T-helper 2 cell treated with Interferon-gamma antibody and Interleukin-4, amounts not matched to agents 5 μg/mL and 100 μg/mL, for 36 hours (primary cell): ENCODE measurements around the gene CFAP410.
"Not testable (repeated sequence)": the region's sequence is repeated elsewhere in the genome, so short reads cannot be mapped to it uniquely, and the experiment has no call there.

Experiments used
- DNase-seq: peaks from one replicate; pipeline ENCODE4 v3.0.0; 2021; ENCODE audit warnings: low spot score
- H3K27ac Mint-ChIP-seq: one replicate; pipeline ENCODE4 v1.8.0; 2021; ENCODE audit warnings: mild to moderate bottlenecking, mixed read lengths
- H3K27me3 Mint-ChIP-seq: one replicate; pipeline ENCODE4 v1.8.0; 2021; ENCODE audit warnings: low read depth, mixed read lengths
- H3K36me3 Mint-ChIP-seq: one replicate; pipeline ENCODE4 v1.8.0; 2021; ENCODE audit warnings: low read depth, mixed read lengths
- H3K4me1 Mint-ChIP-seq: one replicate; pipeline ENCODE4 v1.8.0; 2021; ENCODE audit warnings: low read depth, mixed read lengths
- H3K4me3 Mint-ChIP-seq: one replicate; pipeline ENCODE4 v1.8.0; 2022; ENCODE audit warnings: mild to moderate bottlenecking, moderate library complexity, mixed read lengths
- H3K9me3 Mint-ChIP-seq: one replicate; pipeline ENCODE4 v1.8.0; 2021; ENCODE audit warnings: mixed read lengths

The CFAP410 gene

GRCh38 chr21:44350773-44351481 is 11.7 kb upstream of the CFAP410 start:
- no peak overlapping the region for H3K27ac Mint-ChIP-seq
- peaks cover 12% of the 10 kb centered on the region for H3K36me3 Mint-ChIP-seq
- no peak for DNase-seq
- H3K9me3 Mint-ChIP-seq = no peaks in the 10 kb centered on the region
- H3K4me1 Mint-ChIP-seq = peaks cover 32% of the 10 kb centered on the region
- peaks cover 26% of the 10 kb centered on the region for H3K27me3 Mint-ChIP-seq
- H3K4me3 Mint-ChIP-seq = no peak overlapping the region

- peaks cover 26% of the 10 kb centered on the region for H3K4me1 Mint-ChIP-seq
- H3K27me3 Mint-ChIP-seq = peaks cover 26% of the 10 kb centered on the region
- DNase-seq = no peak
- H3K4me3 Mint-ChIP-seq = no peak overlapping the region
- H3K36me3 Mint-ChIP-seq = peaks cover 6% of the 10 kb centered on the region
- H3K9me3 Mint-ChIP-seq = no peaks in the 10 kb centered on the region
- H3K27ac Mint-ChIP-seq = no peak overlapping the region
These were observed 10.9 kb upstream of the CFAP410 start for GRCh38 chr21:44349847-44350772.

GRCh38 chr21:44349416-44349846 is 10.2 kb upstream of the CFAP410 start:
- peaks cover 24% of the 10 kb centered on the region for H3K4me1 Mint-ChIP-seq
- H3K36me3 Mint-ChIP-seq = peaks cover 3% of the 10 kb centered on the region
- no peak for DNase-seq
- no peaks in the 10 kb centered on the region for H3K9me3 Mint-ChIP-seq
- H3K27me3 Mint-ChIP-seq = peaks cover 26% of the 10 kb centered on the region
- no peak overlapping the region for H3K27ac Mint-ChIP-seq
- no peak overlapping the region for H3K4me3 Mint-ChIP-seq

GRCh38 chr21:44348861-44349260 is 9.7 kb upstream of the CFAP410 start:
- Mint-ChIP-seq H3K9me3 (no peaks in the 10 kb centered on the region), H3K36me3 (no peaks in the 10 kb centered on the region), H3K4me1 (peaks cover 19% of the 10 kb centered on the region), H3K27me3 (peaks cover 26% of the 10 kb centered on the region), H3K4me3 (no peak overlapping the region), H3K27ac (no peak overlapping the region)
- no peak for DNase-seq

GRCh38 chr21:44347911-44348451 is 8.8 kb upstream of the CFAP410 start:
- H3K27me3 Mint-ChIP-seq = peaks cover 27% of the 10 kb centered on the region
- H3K27ac Mint-ChIP-seq = no peak overlapping the region
- no peak for DNase-seq
- H3K4me1 Mint-ChIP-seq = peaks cover 10% of the 10 kb centered on the region
- H3K4me3 Mint-ChIP-seq = no peak overlapping the region
- no peaks in the 10 kb centered on the region for H3K36me3 Mint-ChIP-seq
- H3K9me3 Mint-ChIP-seq = no peaks in the 10 kb centered on the region

- H3K4me1 Mint-ChIP-seq = peaks cover 4% of the 10 kb centered on the region
- no peak overlapping the region for H3K27ac Mint-ChIP-seq
- no peaks in the 10 kb centered on the region for H3K9me3 Mint-ChIP-seq
- peaks cover 21% of the 10 kb centered on the region for H3K27me3 Mint-ChIP-seq
- DNase-seq = no peak
- no peak overlapping the region for H3K4me3 Mint-ChIP-seq
- no peaks in the 10 kb centered on the region for H3K36me3 Mint-ChIP-seq
These were observed 6.3 kb upstream of the CFAP410 start for GRCh38 chr21:44345495-44345894.

DNA sequence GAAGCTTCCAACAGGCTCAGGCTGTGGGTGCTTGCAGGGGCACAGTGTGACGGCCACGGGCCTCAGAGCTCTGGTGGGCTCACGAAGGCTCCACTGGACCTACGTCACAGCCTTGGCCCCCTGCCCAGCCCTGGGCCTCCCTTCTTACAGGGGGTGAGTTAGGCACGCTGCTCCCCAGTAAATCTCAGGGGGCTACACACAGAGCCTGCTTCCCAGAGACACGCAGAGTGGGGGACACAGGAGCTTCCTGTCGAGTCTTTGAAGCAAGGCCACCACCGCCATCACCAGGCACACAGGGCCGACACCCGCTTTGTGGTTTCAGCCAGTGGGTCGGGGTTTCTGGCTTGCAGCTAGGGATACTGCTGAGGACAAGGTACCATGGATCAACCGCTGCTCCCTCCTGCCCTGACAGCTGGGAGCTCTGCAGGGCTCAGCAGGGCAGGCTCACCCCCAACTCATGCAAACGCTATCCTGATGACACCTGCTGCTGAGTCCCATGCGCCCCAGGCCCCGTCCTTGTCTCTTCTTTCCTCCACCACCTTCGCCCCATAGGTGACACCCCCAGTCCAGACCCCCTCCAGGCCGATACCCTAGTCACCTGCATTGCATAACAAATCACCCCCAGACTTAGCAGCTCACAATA is 5.5 kb upstream of the CFAP410 start:
- no peak for DNase-seq
- no peak overlapping the region for H3K27ac Mint-ChIP-seq
- peaks cover 21% of the 10 kb centered on the region for H3K27me3 Mint-ChIP-seq
- H3K9me3 Mint-ChIP-seq = no peaks in the 10 kb centered on the region
- H3K4me3 Mint-ChIP-seq = no peak overlapping the region
- no peaks in the 10 kb centered on the region for H3K36me3 Mint-ChIP-seq
- peaks cover 8% of the 10 kb centered on the region for H3K4me1 Mint-ChIP-seq

DNA sequence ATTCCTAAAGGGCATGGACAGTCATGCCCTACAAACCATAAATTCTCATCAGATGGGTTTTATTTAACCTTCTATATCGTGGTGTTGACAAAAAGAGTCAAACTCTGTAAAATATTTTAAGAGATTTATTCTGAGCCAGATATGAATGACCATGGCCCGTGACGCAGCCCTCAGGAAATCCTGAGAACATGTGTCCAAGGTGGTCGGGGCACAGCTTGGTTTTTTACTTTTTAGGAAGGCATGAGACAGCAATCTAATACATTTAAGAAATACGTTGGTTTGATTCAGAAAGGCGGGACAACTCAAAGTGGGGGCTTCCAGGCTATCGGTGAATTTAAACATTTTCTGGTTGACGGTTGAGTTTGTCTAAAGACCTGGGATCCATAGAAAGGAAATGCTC is 3.8 kb upstream of the CFAP410 start:
- H3K27me3 Mint-ChIP-seq = peaks cover 11% of the 10 kb centered on the region
- not testable (repeated sequence) for H3K4me3 Mint-ChIP-seq, H3K27ac Mint-ChIP-seq, DNase-seq, H3K9me3 Mint-ChIP-seq, H3K36me3 Mint-ChIP-seq
- H3K4me1 Mint-ChIP-seq = peaks cover 13% of the 10 kb centered on the region

DNA sequence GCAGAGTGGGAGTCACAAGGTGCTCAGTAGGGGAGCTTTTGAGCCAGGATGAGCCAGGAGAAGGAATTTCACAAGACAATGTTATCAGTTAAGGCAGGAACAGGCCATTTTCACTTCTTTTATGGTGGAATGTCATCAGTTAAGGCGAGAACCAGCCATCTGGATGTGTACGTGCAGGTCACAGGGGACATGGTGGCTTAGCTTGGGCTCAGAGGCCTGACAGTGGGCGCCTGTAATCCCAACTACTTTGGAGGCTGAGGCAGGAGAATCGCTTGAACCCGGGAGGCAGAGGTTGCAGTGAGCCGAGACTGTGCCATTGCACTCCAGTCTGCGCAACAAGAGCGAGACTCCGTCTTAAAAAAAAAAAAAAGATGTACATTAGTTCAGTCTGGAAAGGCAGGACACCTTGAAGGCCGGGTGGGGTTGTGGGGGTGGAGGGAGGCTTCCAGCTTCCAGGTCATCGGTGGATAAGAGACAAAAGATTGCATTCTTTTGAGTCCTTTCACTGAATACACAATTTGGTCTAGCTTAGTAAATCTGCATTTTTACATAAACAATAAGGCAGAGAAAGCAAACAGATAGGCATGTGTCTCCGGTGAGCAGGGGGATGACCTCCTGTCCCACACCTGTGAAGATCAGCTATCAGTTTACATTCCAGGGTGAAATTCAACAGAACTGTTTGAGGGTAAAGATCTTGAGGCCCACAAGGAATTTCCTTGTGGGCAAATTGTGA is 2.7 kb upstream of the CFAP410 start:
- DNase-seq, H3K4me3 Mint-ChIP-seq, H3K36me3 Mint-ChIP-seq, H3K27ac Mint-ChIP-seq, H3K9me3 Mint-ChIP-seq, H3K27me3 Mint-ChIP-seq: not testable (repeated sequence)
- H3K4me1 Mint-ChIP-seq = peaks cover 19% of the 10 kb centered on the region

DNA sequence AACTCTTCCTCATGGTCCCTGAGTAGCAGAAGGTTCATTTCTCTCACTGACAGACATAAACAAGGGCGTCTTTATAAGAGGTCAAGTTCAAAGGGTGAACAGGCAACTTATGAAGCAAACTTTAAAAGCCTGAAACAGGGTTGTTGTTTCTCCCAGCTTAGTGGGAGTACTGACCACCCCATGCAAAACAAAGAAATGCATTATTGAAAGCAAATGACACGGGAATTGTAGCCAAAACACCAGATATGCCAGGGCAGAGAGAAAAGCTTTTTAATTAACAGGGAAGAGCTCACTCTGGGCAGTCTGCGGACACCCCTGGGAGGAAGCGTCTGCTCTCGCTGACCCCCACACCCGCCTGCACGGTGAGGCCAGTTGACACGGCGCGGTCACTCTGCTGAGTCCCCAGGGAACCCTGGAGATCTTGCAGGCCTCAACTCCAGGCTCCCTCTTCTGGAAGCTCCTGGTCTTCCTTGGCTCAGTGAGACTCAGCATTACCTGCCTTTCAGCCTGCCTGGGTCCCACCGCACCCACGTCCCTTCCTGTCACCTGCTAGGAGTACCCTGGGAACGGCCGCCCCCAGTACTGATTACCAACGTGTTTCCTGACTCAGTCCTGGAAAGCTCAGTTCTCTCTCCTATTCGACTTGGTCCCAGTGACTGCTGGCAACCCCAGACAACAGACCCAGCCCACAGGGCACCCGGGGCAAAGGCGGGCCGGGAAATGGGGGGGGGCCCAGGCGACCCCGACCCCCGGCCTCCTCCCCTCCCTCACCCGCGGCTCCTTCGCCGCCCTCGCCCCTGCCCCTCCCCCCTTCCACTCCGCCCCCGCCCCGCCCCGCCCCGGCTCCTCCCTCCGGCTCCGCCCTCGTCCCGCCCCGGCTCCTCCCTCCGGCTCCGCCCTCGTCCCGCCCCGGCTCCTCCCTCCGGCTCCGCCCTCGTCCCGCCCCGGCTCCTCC is 972 bp downstream of the CFAP410 start:
- Mint-ChIP-seq H3K27ac (peak overlapping the region; percentile 73), H3K27me3 (peaks cover 3% of the 10 kb centered on the region), H3K4me3 (peak overlapping the region; percentile 57), H3K9me3 (no peaks in the 10 kb centered on the region), H3K4me1 (peaks cover 17% of the 10 kb centered on the region), H3K36me3 (peaks cover 9% of the 10 kb centered on the region)
- peak; percentile 25 for DNase-seq

DNA sequence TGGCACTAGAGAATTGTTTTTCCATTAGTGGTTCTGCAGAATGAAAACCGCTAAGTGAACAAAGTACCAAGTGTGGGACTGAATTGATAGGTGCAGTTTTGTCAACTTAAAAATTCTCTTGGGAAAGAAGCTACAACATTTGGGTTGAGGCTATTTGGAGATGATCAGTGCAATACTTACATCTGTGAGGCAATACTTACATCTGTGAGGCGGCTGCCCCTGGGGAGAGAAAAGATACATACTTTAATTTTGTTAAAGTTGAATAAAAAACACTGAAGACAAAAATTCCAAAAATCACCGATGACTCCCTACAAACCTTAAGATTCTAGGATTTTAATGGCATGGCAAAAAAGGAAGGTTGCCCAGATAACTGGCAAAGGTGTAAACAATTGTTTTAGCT is 1.7 kb downstream of the CFAP410 start:
- H3K4me3 Mint-ChIP-seq = peak overlapping the region; percentile 57
- peaks cover 17% of the 10 kb centered on the region for H3K4me1 Mint-ChIP-seq
- DNase-seq = no peak
- peak overlapping the region; percentile 73 for H3K27ac Mint-ChIP-seq
- no peaks in the 10 kb centered on the region for H3K27me3 Mint-ChIP-seq
- H3K9me3 Mint-ChIP-seq = no peaks in the 10 kb centered on the region
- peaks cover 9% of the 10 kb centered on the region for H3K36me3 Mint-ChIP-seq

DNA sequence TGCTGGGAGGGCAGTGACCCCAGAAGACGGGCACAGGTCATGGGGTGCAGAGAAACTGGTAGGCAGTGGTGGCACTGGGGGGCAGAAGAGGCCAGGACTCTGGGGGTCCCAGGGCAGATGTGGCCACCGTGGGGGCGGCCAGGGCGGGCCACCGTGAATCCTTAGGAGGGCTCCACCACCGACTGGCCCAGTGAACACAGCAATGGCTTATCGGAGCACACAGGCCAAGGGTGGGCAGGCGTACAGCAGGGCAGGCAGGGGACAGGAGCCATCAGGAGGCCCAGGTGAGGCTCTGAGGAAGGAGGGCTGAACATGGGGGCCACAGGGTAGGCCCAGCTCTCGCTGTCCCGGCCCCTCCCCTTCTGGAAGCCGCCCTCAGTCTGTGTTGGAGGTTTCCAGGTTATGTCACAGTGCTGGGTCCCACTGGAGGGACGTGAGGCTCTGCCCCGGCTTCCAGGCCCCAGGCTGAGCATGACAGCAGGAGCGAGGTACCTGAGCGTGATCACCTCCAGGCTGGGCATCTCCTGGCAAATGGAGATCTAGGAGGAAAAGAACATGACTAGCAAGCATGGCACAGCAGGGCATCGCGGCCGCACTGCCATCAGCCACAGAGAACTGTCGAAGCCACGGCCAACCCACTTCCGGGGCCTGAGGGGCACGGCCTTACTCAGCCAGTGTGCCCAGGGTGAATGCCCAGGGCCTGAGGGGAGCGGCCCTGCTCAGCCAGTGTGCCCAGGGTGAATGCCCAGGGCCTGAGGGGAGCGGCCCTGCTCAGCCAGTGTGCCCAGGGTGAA is 3.7 kb downstream of the CFAP410 start:
- no peaks in the 10 kb centered on the region for H3K9me3 Mint-ChIP-seq
- H3K27me3 Mint-ChIP-seq = no peaks in the 10 kb centered on the region
- H3K36me3 Mint-ChIP-seq = peaks cover 9% of the 10 kb centered on the region
- H3K4me1 Mint-ChIP-seq = peaks cover 15% of the 10 kb centered on the region
- no peak overlapping the region for H3K27ac Mint-ChIP-seq
- DNase-seq = no peak
- H3K4me3 Mint-ChIP-seq = no peak overlapping the region
